ENCODE results near the gene SMYD3. TPM values are rescaled to one million over a fixed set of nuclear protein-coding genes. Genes with fewer than 3 reads are reported as not detected.

The SMYD3 gene
- total and polyA plus RNA-seq, 10 of the 15 experiments (the other 5 are each of a cell fraction or from before 2014, with no cell fraction given): 18.3 to 54.0 (median 24.8) TPM

DNA sequence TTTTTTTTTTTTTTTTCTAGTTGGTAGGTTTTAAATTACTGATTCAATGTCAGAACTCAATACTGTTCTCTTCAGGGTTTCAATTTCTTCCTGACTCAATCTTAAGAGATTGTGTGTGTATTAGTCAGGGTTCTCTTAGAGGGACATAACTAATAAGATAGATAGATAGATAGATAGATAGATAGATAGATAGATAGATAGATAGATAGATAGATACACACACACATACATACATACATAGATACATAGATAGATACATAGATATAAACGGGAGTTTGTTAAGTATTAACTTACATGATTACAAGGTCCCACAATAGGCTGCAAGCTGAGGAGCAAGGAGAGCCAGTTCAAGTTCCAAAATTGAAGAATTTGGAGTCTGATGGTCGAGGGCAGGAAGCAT, 251.3 kb downstream of the SMYD3 start (continued):
- TF ChIP-seq HCFC1 (IDR thresholded peaks at IDR 0.05; ENCODE audit: low read length): no peak

DNA sequence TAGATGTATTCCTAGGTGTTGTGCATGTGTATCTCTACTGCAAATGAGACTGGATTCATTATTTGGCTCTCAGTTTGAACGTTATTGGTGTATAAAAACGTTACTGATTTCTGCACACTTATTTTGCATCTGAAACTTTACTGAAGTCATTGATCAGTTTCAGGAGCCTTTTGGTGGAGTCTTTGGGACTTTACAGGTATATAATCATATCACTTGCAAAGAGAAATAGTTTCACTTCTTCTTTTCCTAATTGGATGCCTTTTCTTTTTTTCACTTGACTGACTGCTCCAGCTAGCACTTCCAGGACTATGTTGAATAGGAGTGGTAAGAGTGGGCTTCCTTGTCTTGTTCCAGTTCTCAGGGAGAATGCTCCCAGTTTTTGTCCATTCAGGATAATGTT, 252.2 kb downstream of the SMYD3 start:
- Histone ChIP-seq H3K36me3 (ENCODE audit: control insufficient read depth in 2 of 2, insufficient read depth in 2 of 2, low read length in 1 of 2) (no peaks in the 10 kb centered on the region), H4K20me1 (ENCODE audit: control insufficient read depth, insufficient read depth) (no peaks in the 10 kb centered on the region), H3K4me1 (ENCODE audit: control insufficient read depth, insufficient read depth, low read length) (no peaks in the 10 kb centered on the region), H3K27ac (ENCODE audit: control insufficient read depth, insufficient read depth) (no peak overlapping the region), H3K9me3 (replicated peaks; ENCODE audit: control insufficient read depth, insufficient read depth, low read length) (peaks cover 2% of the 10 kb centered on the region; the same call in 2 of the 3 replicates), H3K4me3 (no peak overlapping the region), H3K9ac (ENCODE audit: control insufficient read depth, insufficient read depth, low read length) (no peak overlapping the region), H3K27me3 (replicated peaks in 1 of 2; ENCODE audit: control insufficient read depth in 2 of 2, insufficient read depth in 2 of 2, low read length in 1 of 2) (no peaks in the 10 kb centered on the region), H3K4me2 (ENCODE audit: control insufficient read depth, insufficient read depth) (no peak overlapping the region), H3K79me2 (ENCODE audit: control insufficient read depth, insufficient read depth, low read length) (no peaks in the 10 kb centered on the region), H2AFZ (ENCODE audit: control insufficient read depth, low read depth, low read length) (no peak overlapping the region)
- peak; percentile 88 for ATAC-seq
- TF ChIP-seq FOXM1 (IDR thresholded peaks at IDR 0.05; ENCODE audit: low read depth, low read length) (no peak), HDGF (IDR thresholded peaks at IDR 0.05) (no peak), MTA2 (IDR thresholded peaks at IDR 0.05; ENCODE audit: low read depth) (peak; percentile 59; the same call in 1 of the 2 replicates), IKZF2 (IDR thresholded peaks at IDR 0.05) (peak; percentile 63 to 69), DPF2 (IDR thresholded peaks at IDR 0.05) (0 out of 2 replicates have a peak, but pooled peaks have one; percentile 24), SPI1 (IDR thresholded peaks at IDR 0.05; ENCODE audit: borderline replicate concordance, insufficient read depth, low read depth, low read length) (peak; percentile 56; the same call in 1 of the 2 replicates), EED (IDR thresholded peaks at IDR 0.05; ENCODE audit: low read depth) (peak; percentile 38; the same call in 1 of the 2 replicates), BMI1 (IDR thresholded peaks at IDR 0.05; ENCODE audit: borderline replicate concordance) (no peak), IKZF1 (conservative IDR thresholded peaks at IDR 0.05) (peak; percentile 61)
- TF ChIP-seq, protein P1, sequence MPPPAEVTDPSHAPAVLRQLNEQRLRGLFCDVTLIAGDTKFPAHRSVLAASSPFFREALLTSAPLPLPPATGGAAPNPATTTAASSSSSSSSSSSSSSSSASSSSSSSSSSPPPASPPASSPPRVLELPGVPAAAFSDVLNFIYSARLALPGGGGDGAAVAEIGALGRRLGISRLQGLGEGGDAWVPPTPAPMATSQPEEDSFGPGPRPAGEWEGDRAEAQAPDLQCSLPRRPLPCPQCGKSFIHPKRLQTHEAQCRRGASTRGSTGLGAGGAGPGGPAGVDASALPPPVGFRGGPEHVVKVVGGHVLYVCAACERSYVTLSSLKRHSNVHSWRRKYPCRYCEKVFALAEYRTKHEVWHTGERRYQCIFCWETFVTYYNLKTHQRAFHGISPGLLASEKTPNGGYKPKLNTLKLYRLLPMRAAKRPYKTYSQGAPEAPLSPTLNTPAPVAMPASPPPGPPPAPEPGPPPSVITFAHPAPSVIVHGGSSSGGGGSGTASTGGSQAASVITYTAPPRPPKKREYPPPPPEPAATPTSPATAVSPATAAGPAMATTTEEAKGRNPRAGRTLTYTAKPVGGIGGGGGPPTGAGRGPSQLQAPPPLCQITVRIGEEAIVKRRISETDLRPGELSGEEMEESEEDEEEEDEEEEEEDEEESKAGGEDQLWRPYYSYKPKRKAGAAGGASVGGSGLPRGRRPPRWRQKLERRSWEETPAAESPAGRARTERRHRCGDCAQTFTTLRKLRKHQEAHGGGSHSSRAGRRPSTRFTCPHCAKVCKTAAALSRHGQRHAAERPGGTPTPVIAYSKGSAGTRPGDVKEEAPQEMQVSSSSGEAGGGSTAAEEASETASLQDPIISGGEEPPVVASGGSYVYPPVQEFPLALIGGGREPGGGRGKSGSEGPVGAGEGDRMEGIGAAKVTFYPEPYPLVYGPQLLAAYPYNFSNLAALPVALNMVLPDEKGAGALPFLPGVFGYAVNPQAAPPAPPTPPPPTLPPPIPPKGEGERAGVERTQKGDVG (CRISPR knock-in tag; IDR thresholded peaks at IDR 0.05): no peak
- TF ChIP-seq, protein P2, sequence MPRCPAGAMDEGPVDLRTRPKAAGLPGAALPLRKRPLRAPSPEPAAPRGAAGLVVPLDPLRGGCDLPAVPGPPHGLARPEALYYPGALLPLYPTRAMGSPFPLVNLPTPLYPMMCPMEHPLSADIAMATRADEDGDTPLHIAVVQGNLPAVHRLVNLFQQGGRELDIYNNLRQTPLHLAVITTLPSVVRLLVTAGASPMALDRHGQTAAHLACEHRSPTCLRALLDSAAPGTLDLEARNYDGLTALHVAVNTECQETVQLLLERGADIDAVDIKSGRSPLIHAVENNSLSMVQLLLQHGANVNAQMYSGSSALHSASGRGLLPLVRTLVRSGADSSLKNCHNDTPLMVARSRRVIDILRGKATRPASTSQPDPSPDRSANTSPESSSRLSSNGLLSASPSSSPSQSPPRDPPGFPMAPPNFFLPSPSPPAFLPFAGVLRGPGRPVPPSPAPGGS (IDR thresholded peaks at IDR 0.05; ENCODE audit: borderline replicate concordance, insufficient read depth, low read depth, low read length, poor library complexity, severe bottlenecking): no peak
- TF ChIP-seq, protein P3, sequence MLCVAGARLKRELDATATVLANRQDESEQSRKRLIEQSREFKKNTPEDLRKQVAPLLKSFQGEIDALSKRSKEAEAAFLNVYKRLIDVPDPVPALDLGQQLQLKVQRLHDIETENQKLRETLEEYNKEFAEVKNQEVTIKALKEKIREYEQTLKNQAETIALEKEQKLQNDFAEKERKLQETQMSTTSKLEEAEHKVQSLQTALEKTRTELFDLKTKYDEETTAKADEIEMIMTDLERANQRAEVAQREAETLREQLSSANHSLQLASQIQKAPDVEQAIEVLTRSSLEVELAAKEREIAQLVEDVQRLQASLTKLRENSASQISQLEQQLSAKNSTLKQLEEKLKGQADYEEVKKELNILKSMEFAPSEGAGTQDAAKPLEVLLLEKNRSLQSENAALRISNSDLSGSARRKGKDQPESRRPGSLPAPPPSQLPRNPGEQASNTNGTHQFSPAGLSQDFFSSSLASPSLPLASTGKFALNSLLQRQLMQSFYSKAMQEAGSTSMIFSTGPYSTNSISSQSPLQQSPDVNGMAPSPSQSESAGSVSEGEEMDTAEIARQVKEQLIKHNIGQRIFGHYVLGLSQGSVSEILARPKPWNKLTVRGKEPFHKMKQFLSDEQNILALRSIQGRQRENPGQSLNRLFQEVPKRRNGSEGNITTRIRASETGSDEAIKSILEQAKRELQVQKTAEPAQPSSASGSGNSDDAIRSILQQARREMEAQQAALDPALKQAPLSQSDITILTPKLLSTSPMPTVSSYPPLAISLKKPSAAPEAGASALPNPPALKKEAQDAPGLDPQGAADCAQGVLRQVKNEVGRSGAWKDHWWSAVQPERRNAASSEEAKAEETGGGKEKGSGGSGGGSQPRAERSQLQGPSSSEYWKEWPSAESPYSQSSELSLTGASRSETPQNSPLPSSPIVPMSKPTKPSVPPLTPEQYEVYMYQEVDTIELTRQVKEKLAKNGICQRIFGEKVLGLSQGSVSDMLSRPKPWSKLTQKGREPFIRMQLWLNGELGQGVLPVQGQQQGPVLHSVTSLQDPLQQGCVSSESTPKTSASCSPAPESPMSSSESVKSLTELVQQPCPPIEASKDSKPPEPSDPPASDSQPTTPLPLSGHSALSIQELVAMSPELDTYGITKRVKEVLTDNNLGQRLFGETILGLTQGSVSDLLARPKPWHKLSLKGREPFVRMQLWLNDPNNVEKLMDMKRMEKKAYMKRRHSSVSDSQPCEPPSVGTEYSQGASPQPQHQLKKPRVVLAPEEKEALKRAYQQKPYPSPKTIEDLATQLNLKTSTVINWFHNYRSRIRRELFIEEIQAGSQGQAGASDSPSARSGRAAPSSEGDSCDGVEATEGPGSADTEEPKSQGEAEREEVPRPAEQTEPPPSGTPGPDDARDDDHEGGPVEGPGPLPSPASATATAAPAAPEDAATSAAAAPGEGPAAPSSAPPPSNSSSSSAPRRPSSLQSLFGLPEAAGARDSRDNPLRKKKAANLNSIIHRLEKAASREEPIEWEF (IDR thresholded peaks at IDR 0.05; ENCODE audit: insufficient replicate concordance, low read depth, low read length): peak; percentile 51
- RAD21 ChIA-PET (ENCODE audit: unreplicated experiment): no interaction called here
- BruUV-seq (replicated peaks): no TSS peak
- FAIRE-seq: peak; percentile 31
- SMC1A ChIA-PET (ENCODE audit: uncharacterized antibody, unreplicated experiment): no interaction called here
- in situ Hi-C loops (cut with MboI) (no loop called here), intact Hi-C loops (cut with micrococcal nuclease; ENCODE audit: unreplicated experiment) (no loop called here)
- WGBS (ENCODE audit: insufficient coverage, insufficient replicate concordance, low lambda C conversion rate, missing lambda C conversion rate): 0% methylated on average over 2 of the region's 2 CpGs
- DNase-seq (ENCODE audit: low read depth, low spot score): no peak
- POLR2A ChIA-PET: no interaction called here
- CTCF ChIA-PET: no interaction called here
